ENCODE measurements around the gene CAMKV. TPM values are rescaled to one million over a fixed set of nuclear protein-coding genes. Genes with fewer than 3 reads are reported as not detected.

Gene CAMKV
- total RNA-seq, 1 experiment from 2014 or later, result 58.2 TPM

GRCh38 chr3:49864505-49864904 is 5.2 kb downstream of the CAMKV start (continued):
- TF ChIP-seq TCF7 (CRISPR knock-in tag; IDR thresholded peaks at IDR 0.05; ENCODE audit: low read depth) (no peak), GRHL2 (CRISPR knock-in tag; IDR thresholded peaks at IDR 0.05; ENCODE audit: insufficient replicate concordance, severe bottlenecking) (no peak), TP53 (CRISPR knock-in tag; IDR thresholded peaks at IDR 0.05) (no peak), ZSCAN18 (CRISPR knock-in tag; IDR thresholded peaks at IDR 0.05) (no peak), ELF4 (CRISPR knock-in tag; IDR thresholded peaks at IDR 0.05; ENCODE audit: low read depth) (no peak), ZNF138 (CRISPR knock-in tag; conservative IDR thresholded peaks at IDR 0.05) (no peak), SP1 (CRISPR knock-in tag; conservative IDR thresholded peaks at IDR 0.05) (no peak), ATF3 (CRISPR knock-in tag; conservative IDR thresholded peaks at IDR 0.05) (no peak), SOX15 (CRISPR knock-in tag; IDR thresholded peaks at IDR 0.05) (no peak), FOXP4 (CRISPR knock-in tag; IDR thresholded peaks at IDR 0.05) (no peak), ZNF281 (CRISPR knock-in tag; IDR thresholded peaks at IDR 0.05) (no peak), E2F4 (CRISPR knock-in tag; IDR thresholded peaks at IDR 0.05; ENCODE audit: borderline replicate concordance, low read depth) (no peak)

GRCh38 chr3:49859576-49860305 is 10.0 kb downstream of the CAMKV start:
- Mint-ChIP-seq H3K36me3 (peaks cover 13% of the 10 kb centered on the region), H3K27me3 (ENCODE audit: low read depth) (no peaks in the 10 kb centered on the region), H3K4me3 (no peak overlapping the region), H3K4me1 (peaks cover 17% of the 10 kb centered on the region), H3K27ac (no peak overlapping the region), H3K9me3 (no peaks in the 10 kb centered on the region)
- POLR2A ChIA-PET, result no interaction called here
- no peak for ATAC-seq
- CTCF ChIA-PET, result no interaction called here
- DNase-seq (ENCODE audit: low spot score), result no peak
- TF ChIP-seq FOXK1 (CRISPR knock-in tag; IDR thresholded peaks at IDR 0.05) (no peak), ZNF425 (CRISPR knock-in tag; conservative IDR thresholded peaks at IDR 0.05) (no peak), ZNF671 (CRISPR knock-in tag; IDR thresholded peaks at IDR 0.05) (no peak), TP53 (CRISPR knock-in tag; IDR thresholded peaks at IDR 0.05) (no peak), ZNF138 (CRISPR knock-in tag; conservative IDR thresholded peaks at IDR 0.05) (no peak), FOXP4 (CRISPR knock-in tag; IDR thresholded peaks at IDR 0.05) (no peak), NR3C1 (CRISPR knock-in tag; conservative IDR thresholded peaks at IDR 0.05; ENCODE audit: low read depth) (no peak), ZNF219 (CRISPR knock-in tag; IDR thresholded peaks at IDR 0.05; ENCODE audit: borderline replicate concordance) (no peak), NR1H2 (CRISPR knock-in tag; IDR thresholded peaks at IDR 0.05) (no peak), ZNF232 (CRISPR knock-in tag; IDR thresholded peaks at IDR 0.05) (no peak)
